ENCODE results near the gene UXT.
"Not testable (repeated sequence)": the region's sequence is repeated elsewhere in the genome, so short reads cannot be mapped to it uniquely, and the experiment has no call there.

The UXT gene

GRCh38 chrX:47612418-47612817 lies 46.6 kb downstream of the UXT start:
- no peak for DNase-seq

- no peak for DNase-seq
These were observed 47.1 kb downstream of the UXT start for GRCh38 chrX:47611926-47612325.

DNA sequence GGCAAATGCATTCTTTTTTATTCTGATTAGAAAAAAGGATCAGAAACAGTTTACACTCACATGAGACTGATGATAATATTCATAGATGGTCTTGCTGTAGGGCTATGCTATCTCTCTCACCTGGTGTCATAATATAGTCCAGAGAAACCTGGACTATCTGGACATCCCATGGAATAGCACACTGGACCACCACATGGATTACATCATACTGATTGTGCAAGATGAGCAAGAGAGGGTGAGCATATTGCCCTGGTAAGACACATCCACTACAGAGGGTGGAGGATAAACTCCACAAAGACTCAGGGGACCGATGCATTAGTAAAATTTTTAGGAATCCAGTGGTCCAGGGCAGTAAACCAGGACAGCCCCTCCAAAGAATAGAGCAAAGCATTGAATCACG lies 47.5 kb downstream of the UXT start:
- DNase-seq: no peak

DNA sequence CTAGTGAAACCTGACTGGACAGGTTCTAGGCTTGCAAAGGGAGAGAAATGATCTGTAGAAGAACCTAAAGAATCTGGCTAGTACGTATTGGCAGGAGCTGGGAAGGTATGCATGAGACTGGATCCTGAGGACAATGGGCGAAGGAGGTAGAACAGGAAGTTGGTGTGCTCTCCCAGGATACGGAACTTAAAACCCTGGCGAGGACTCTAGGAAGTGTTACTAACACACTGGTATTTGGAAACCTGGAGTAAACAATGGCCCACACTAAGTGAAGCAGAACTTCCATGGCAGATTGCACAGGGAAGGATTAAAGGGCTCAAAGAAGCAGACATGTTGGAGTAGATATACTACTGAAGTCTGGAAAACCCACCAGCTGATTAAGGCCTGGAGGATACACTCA lies 48.5 kb downstream of the UXT start:
- no peak for DNase-seq

DNA sequence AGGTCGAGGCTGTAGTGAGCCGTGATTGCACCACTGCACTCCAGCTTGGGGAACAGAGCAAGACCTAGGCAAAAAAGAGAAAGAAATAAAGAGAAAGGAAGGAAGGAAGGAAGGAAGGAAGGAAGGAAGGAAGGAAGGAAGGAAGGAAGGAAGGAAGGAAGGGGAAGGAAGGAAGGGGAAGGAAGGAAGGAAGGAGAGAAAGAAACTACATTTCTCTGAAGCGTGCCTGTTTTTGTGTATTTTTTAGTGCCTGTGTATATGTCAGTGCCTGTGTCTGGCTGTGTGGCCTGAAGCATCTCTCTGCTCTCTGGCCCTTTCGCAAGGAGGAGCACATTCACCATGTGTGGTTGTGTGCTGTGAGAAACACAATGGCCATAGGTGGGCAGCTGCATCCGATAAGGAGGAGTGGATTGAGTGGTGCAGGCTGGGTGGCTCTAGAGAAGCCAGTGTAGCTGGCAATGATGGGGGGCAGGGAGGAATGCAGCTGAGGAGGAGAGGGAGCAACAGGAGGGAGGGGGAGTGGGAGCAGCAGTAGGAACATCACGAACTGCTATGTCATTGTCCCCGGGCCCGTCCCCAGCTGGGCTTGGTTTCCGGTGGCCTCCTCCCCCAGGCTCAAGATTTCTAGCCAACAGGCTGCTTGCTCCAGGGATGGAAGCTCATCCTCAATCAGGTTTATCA lies 50.7 kb downstream of the UXT start:
- DNase-seq: no peak

DNA sequence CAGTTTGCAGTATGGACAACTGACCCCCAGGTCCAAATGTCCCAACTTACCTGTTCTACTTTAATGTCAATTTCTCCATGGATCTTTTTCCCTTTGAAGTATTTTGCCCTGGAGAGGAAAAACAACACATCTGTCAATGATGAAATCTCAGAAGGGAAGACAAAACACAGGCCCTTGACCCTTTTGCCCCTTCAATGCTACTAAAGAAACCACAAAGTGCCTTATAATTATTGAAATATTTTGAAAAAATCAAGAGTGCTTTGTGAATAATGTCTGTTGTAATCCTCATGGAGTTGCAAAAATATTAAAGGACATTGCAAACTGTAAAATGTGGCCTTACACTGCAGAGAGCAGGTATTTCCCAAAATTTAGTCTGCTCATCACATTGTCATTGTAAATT lies 51.9 kb downstream of the UXT start:
- no peak for DNase-seq

DNA sequence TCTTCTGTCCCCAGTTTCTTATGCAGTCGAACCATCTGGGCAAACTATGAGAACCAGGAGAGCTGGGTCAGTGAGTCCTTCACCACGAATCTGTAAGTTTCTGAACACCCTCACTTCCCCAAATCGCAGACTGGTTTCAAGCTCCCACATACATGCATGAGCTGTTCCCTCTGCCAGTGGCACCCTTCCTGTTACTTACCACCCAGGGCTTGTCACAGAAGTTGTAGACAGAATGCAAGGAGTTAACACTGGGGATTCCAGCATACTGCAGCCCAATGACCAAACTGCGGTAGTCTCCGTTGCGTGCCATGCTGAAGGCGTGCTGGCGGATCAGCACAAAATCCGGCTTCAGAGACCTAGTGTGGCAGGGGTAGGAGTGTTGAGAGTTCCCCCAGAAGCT lies 54.0 kb downstream of the UXT start:
- no peak for DNase-seq

DNA sequence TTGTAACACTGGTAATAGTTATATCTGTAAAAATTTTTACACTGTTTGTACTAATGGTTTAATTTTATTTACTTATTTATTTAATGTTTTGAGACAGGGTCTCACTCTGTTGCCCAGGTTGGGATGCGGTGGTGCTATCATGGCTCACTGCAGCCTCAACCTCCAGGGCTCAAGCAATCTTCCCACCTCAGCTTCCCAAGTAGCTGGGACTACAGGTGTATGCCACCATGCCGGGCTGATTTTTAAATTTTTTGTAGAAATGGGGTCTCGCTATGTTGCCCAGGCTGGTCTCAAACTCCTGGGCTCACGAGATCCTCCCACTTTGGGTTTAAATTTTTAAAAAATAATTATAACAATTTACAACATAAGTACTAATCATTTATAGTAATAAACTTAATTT lies 55.9 kb downstream of the UXT start:
- DNase-seq: not testable (repeated sequence)
